Measurements from ENCODE around the gene EPB41L3.

Gene EPB41L3

GRCh38 chr18:5398269-5398668 is 145.5 kb downstream of the EPB41L3 start:
- no peak for DNase-seq

GRCh38 chr18:5397102-5397501 is 146.7 kb downstream of the EPB41L3 start:
- no peak for DNase-seq

- peak; percentile 58 for DNase-seq
Measured at GRCh38 chr18:5395860-5396448, 147.8 kb downstream of the EPB41L3 start.

- DNase-seq = no peak
Measured at GRCh38 chr18:5393779-5394178, 150.0 kb downstream of the EPB41L3 start.

- no peak for DNase-seq
Measured at GRCh38 chr18:5391409-5391808, 152.4 kb downstream of the EPB41L3 start.

- no peak for DNase-seq
Measured at GRCh38 chr18:5389356-5389755, 154.4 kb downstream of the EPB41L3 start.

GRCh38 chr18:5388896-5389295 is 154.9 kb downstream of the EPB41L3 start:
- DNase-seq = no peak

GRCh38 chr18:5380586-5380985 is 163.2 kb downstream of the EPB41L3 start:
- DNase-seq = no peak

- no peak for DNase-seq
Measured at GRCh38 chr18:5376986-5377385, 166.8 kb downstream of the EPB41L3 start.

- no peak for DNase-seq
Measured at GRCh38 chr18:5370332-5370731, 173.5 kb downstream of the EPB41L3 start.

GRCh38 chr18:5369513-5369912 is 174.3 kb downstream of the EPB41L3 start:
- DNase-seq = no peak

GRCh38 chr18:5365443-5365842 is 178.4 kb downstream of the EPB41L3 start:
- DNase-seq = no peak

- no peak for DNase-seq
Measured at GRCh38 chr18:5350636-5351035, 193.2 kb downstream of the EPB41L3 start.

Measured in activated CD4-positive, alpha-beta T cell treated with anti-CD3 and anti-CD28 coated beads, Interleukin-2, amount 50 U/mL, for 16 hours (primary cell).